PC-3 (cell line): Measurements from ENCODE around the gene GLB1L. TPM values are rescaled to one million over a fixed set of nuclear protein-coding genes. Genes with fewer than 3 reads are reported as not detected.

Source experiments
- ATAC-seq: fragments of 200-7000 bp; cut with Tn5 transposase; 2 replicates; pipeline ENCODE4 v1.9.1; 2020; ENCODE audit warnings: mild to moderate bottlenecking, moderate library complexity
- BruUV-seq: library from RNA; stranded (reverse); fragments of 400-500 nt; replicated peaks from 2 replicates; lab custom pipeline; 2021; lab: Mats Ljungman, UMichigan
- CTCF ChIA-PET: fragments of 300-600 bp; sonication (Branson Sonifier 250); formaldehyde crosslinking; loops from one replicate; lab custom pipeline; 2022; ENCODE audit warnings: antibody characterized with exemption; lab: Charles Lee
- POLR2A ChIA-PET: fragments of 300-600 bp; sonication (Branson Sonifier 250); formaldehyde crosslinking; loops from one replicate; lab custom pipeline; 2022; ENCODE audit warnings: antibody characterized with exemption; ENCODE audit not compliant: unreplicated experiment; lab: Charles Lee
- DNase-seq: peaks from one replicate; pipeline ENCODE4 v3.0.0-alpha.2; 2015
- H2AFZ ChIP-seq: fragments of 300-600 bp; sonication (generic); 2 replicates; pipeline ENCODE4 v1.6.0; 2016; ENCODE audit warnings: antibody characterized with exemption, low read length
- H3F3A ChIP-seq: fragments of 300-600 bp; sonication (generic); one replicate; pipeline ENCODE4 v1.6.0; 2017; ENCODE audit warnings: antibody characterized with exemption, low read length, control low read depth, mild to moderate bottlenecking; ENCODE audit not compliant: unreplicated experiment
- H3K27ac ChIP-seq: fragments of 300-600 bp; sonication (generic); 2 replicates; pipeline ENCODE4 v1.5.1; 2016; ENCODE audit warnings: mild to moderate bottlenecking, low read length
- H3K27me3 ChIP-seq: fragments of 300-600 bp; sonication (generic); 2 replicates; pipeline ENCODE4 v1.6.1; 2016; ENCODE audit warnings: low read length, mixed read lengths
- H3K36me3 ChIP-seq: fragments of 300-600 bp; sonication (generic); 2 replicates; pipeline ENCODE4 v1.6.1; 2016; ENCODE audit warnings: low read depth, mixed run types, low read length, mixed read lengths
- H3K4me1 ChIP-seq: fragments of 300-600 bp; sonication (generic); 2 replicates; pipeline ENCODE4 v1.5.1; 2016; ENCODE audit warnings: low read length; ENCODE audit not compliant: insufficient read depth
- H3K4me2 ChIP-seq: fragments of 300-600 bp; sonication (generic); 2 replicates; pipeline ENCODE4 v1.6.0; 2016; ENCODE audit warnings: low read length
- H3K4me3 ChIP-seq: fragments of 300-600 bp; sonication (generic); 2 replicates; pipeline ENCODE4 v1.5.1; 2016; ENCODE audit warnings: mild to moderate bottlenecking, low read length, mixed read lengths
- H3K79me2 ChIP-seq: fragments of 300-600 bp; sonication (generic); 2 replicates; pipeline ENCODE4 v1.6.1; 2017; ENCODE audit warnings: low read length, mixed read lengths
- H3K9ac ChIP-seq: fragments of 300-600 bp; sonication (generic); 2 replicates; pipeline ENCODE4 v1.6.0; 2016; ENCODE audit warnings: mild to moderate bottlenecking, low read length
- H3K9me2 ChIP-seq: fragments of 300-600 bp; sonication (generic); replicated peaks from 2 replicates; pipeline ENCODE4 v1.6.1; 2016; ENCODE audit warnings: mixed run types, low read length, mixed read lengths
- H3K9me3 ChIP-seq: fragments of 300-600 bp; sonication (generic); 2 replicates; pipeline ENCODE4 v1.6.1; 2016; ENCODE audit warnings: low read length, mixed read lengths
- H4K20me1 ChIP-seq: fragments of 300-600 bp; sonication (generic); 2 replicates; pipeline ENCODE4 v1.6.1; 2016; ENCODE audit warnings: low read length, mixed read lengths
- EZH2 ChIP-seq: fragments of 300-600 bp; sonication (generic); IDR thresholded peaks from one replicate; pipeline ENCODE4 v1.6.1; 2017; ENCODE audit warnings: antibody characterized with exemption, mild to moderate bottlenecking, low read length; ENCODE audit not compliant: unreplicated experiment
- EZH2phosphoT487 ChIP-seq: fragments of 300-600 bp; sonication (generic); IDR thresholded peaks from 2 replicates; pipeline ENCODE4 v1.6.1; 2018; ENCODE audit warnings: mild to moderate bottlenecking, antibody characterized with exemption, low read length, borderline replicate concordance
- intact Hi-C: fragments of 100-400 bp; cut with micrococcal nuclease; formaldehyde crosslinking; loops from 2 replicates; pipeline ENCODE4 v1.9.0; 2023
- total RNA-seq: library from RNA; depleted of rRNA; stranded (reverse); fragments of >200 nt; gene quantifications from 2 replicates; pipeline ENCODE4 v1.2.3, GENCODE V29; 2014
- TF ChIP-seq, protein P1 (sequence below): fragments of 300-600 bp; sonication (generic); conservative IDR thresholded peaks from 2 replicates; pipeline ENCODE4 v1.5.1; 2017; ENCODE audit warnings: antibody characterized with exemption, low read depth, mild to moderate bottlenecking, low read length

Gene GLB1L
- total RNA-seq, 1 experiment from 2014 or later, result 6.0 TPM

DNA sequence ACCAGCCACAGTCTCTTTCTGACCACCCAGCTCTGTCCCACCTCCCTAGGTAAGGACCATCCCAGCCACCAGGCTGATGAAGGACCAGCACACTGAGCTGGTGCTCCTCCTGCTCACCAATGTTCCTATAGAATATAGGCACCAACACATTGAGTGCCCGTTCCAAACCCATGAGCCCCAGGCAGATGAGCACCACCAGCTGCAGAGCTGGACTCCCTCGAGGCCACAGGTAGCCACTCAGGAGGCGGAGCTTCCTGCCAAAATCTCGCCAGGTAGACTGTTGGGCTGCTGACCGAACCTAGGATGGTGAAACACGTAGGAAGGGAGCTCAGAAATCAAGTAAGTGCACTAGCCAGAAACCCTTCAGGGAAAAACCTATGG lies 28.7 kb downstream of the GLB1L start:
- H3K79me2 ChIP-seq, result peaks cover 8% of the 10 kb centered on the region; the same call in 1 of the 2 replicates
- intact Hi-C loops, result no loop called here
- no peak overlapping the region for H3K4me2 ChIP-seq
- TF ChIP-seq, protein P1, sequence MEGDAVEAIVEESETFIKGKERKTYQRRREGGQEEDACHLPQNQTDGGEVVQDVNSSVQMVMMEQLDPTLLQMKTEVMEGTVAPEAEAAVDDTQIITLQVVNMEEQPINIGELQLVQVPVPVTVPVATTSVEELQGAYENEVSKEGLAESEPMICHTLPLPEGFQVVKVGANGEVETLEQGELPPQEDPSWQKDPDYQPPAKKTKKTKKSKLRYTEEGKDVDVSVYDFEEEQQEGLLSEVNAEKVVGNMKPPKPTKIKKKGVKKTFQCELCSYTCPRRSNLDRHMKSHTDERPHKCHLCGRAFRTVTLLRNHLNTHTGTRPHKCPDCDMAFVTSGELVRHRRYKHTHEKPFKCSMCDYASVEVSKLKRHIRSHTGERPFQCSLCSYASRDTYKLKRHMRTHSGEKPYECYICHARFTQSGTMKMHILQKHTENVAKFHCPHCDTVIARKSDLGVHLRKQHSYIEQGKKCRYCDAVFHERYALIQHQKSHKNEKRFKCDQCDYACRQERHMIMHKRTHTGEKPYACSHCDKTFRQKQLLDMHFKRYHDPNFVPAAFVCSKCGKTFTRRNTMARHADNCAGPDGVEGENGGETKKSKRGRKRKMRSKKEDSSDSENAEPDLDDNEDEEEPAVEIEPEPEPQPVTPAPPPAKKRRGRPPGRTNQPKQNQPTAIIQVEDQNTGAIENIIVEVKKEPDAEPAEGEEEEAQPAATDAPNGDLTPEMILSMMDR, result no peak
- TF ChIP-seq EZH2phosphoT487 (no peak), EZH2 (no peak)
- no peak overlapping the region for H3K27ac ChIP-seq
- ATAC-seq (no peak), DNase-seq (no peak)
- no peaks in the 10 kb centered on the region for H3K27me3 ChIP-seq
- CTCF ChIA-PET, result no interaction called here
- H3K9me3 ChIP-seq, result no peaks in the 10 kb centered on the region
- H3K9me2 ChIP-seq, result no peaks in the 10 kb centered on the region
- H4K20me1 ChIP-seq, result no peaks in the 10 kb centered on the region
- POLR2A ChIA-PET, result no interaction called here
- no peak overlapping the region for H2AFZ ChIP-seq
- H3K4me1 ChIP-seq, result peaks cover 19% of the 10 kb centered on the region
- peaks cover 3% of the 10 kb centered on the region for H3F3A ChIP-seq
- no peak overlapping the region for H3K4me3 ChIP-seq
- BruUV-seq, result no TSS peak
- peaks cover 6% of the 10 kb centered on the region for H3K36me3 ChIP-seq
- H3K9ac ChIP-seq, result no peak overlapping the region

GRCh38 chr2:219215871-219216534 lies 29.2 kb downstream of the GLB1L start:
- Histone ChIP-seq H3K4me3 (no peak overlapping the region), H2AFZ (no peak overlapping the region), H4K20me1 (no peaks in the 10 kb centered on the region), H3K9me2 (no peaks in the 10 kb centered on the region), H3K4me2 (no peak overlapping the region), H3K4me1 (peaks cover 19% of the 10 kb centered on the region), H3K27ac (no peak overlapping the region), H3K9ac (no peak overlapping the region), H3K36me3 (peaks cover 6% of the 10 kb centered on the region), H3K27me3 (no peaks in the 10 kb centered on the region), H3K9me3 (no peaks in the 10 kb centered on the region), H3K79me2 (peaks cover 8% of the 10 kb centered on the region; the same call in 1 of the 2 replicates), H3F3A (peaks cover 3% of the 10 kb centered on the region)
- POLR2A ChIA-PET, result no interaction called here
- no peak for DNase-seq
- TF ChIP-seq, protein P1, result no peak
- TF ChIP-seq EZH2phosphoT487 (no peak), EZH2 (no peak)
- intact Hi-C loops, result no loop called here
- BruUV-seq, result no TSS peak
- CTCF ChIA-PET, result no interaction called here
- ATAC-seq, result no peak

DNA sequence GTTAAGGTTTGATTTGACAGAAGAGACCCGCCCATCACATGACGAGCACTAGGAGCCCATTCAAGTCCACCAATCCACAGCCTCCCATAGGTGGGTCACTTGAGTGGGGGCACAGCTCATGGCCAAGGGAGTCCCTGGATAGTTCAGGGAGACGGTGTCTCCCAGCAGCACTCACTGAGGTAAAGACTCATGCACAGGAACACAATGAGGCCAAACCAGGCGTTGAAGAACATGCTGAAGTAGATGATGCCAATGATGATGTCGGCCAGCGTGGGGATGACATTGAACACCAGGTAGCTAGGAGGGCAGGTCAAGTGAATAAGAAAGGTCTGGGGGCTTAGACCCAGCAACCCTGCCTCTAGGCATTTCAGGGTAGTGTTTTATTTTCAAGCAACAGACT lies 30.5 kb downstream of the GLB1L start:
- Histone ChIP-seq H3K4me3 (no peak overlapping the region), H3K4me1 (peaks cover 19% of the 10 kb centered on the region), H3K27ac (no peak overlapping the region), H3K36me3 (peaks cover 4% of the 10 kb centered on the region), H4K20me1 (no peaks in the 10 kb centered on the region), H2AFZ (no peak overlapping the region), H3K9ac (no peak overlapping the region), H3K9me3 (no peaks in the 10 kb centered on the region), H3K27me3 (no peaks in the 10 kb centered on the region), H3F3A (peaks cover 3% of the 10 kb centered on the region), H3K9me2 (no peaks in the 10 kb centered on the region), H3K79me2 (peaks cover 8% of the 10 kb centered on the region; the same call in 1 of the 2 replicates), H3K4me2 (no peak overlapping the region)
- intact Hi-C loops, result no loop called here
- DNase-seq (no peak), ATAC-seq (no peak)
- CTCF ChIA-PET, result no interaction called here
- no TSS peak for BruUV-seq
- POLR2A ChIA-PET, result no interaction called here
- TF ChIP-seq, protein P1, result no peak
- TF ChIP-seq EZH2, result no peak
- no peak for TF ChIP-seq EZH2phosphoT487
